Activated naive CD8-positive, alpha-beta T cell treated with anti-CD3 and anti-CD28 coated beads for 36 hours (primary cell): ENCODE measurements around the gene WNT4. TPM values are rescaled to one million over a fixed set of nuclear protein-coding genes. Genes with fewer than 3 reads are reported as not detected.

Source experiments
- total RNA-seq, 2 experiments: library from RNA; stranded (reverse); gene quantifications; one replicate each; pipeline ENCODE4 v1.2.3, GENCODE V29; 2021

WNT4 gene
- total RNA-seq, 2 experiments from 2014 or later, result not detected

Other genes starting within 250 kb of the WNT4 start
- 10 to 100 TPM; 11.0 to 11.6 TPM for gene HSPG2, start 205.8 kb downstream of the WNT4 start, total RNA-seq
- not detected for gene CELA3B, start 166.1 kb downstream of the WNT4 start, total RNA-seq
- not detected for gene CELA3A, start 141.4 kb downstream of the WNT4 start, total RNA-seq
- 100 to 1,000 TPM; 301 to 302 TPM for gene CDC42, start 90.4 kb downstream of the WNT4 start, total RNA-seq